Measurements from ENCODE around the gene RPL31. TPM values are rescaled to one million over a fixed set of nuclear protein-coding genes. Genes with fewer than 3 reads are reported as not detected.
A peak's percentile ranks its signal among the peaks of the same experiment; 100 is the strongest.

Gene RPL31
- total and polyA plus RNA-seq, 12 donors = 610 to 4,595 (median 717) TPM

DNA sequence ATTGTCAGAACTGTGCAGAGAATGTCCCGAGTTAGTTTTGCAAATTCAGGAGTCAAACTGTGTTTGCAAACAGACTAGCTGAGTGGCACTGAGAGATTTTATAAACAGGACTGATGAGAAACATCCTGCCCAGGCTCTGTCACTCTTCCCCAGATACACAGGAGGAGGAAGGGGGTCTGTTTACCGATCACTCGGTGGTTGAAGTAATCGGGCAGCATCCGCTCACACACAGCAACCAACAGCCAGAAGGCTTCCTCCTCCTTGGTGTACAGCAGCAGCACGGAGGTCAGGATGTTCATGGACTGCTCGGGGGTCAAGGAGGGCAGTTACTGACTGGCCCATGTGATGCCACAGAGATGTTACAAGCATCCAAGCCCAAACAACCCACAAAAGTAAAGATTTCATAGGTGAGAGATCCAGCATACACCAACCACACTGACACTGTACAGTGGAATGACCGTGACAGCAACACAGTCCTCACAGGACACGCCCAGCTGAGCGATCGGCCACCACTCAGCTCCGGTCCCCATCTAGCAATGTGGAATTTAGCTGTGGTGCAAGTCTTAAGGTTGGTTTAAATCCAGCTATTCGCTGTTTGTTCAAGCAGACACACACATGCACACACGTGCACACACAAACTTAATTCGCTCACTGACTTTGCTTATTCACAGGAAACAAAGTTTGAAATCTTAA lies 30.1 kb downstream of the RPL31 start:
- Histone ChIP-seq H3K9me3 (no peaks in the 10 kb centered on the region), H3K27me3 (no peaks in the 10 kb centered on the region), H3K4me1 (peaks cover 0 to 15% (median 0%) of the 10 kb centered on the region in 9 donors), H3K27ac (peak overlapping the region in 1 of 10 donors; percentile 51), H3K4me3 (no peak overlapping the region), H3K36me3 (peaks cover 0 to 94% (median 55%) of the 10 kb centered on the region in 9 donors)
- WGBS, 2 donors = 90% methylated on average over 15 of the region's 15 CpGs
- DNase-seq (no peak), ATAC-seq (no peak)
- TF ChIP-seq, protein P1, sequence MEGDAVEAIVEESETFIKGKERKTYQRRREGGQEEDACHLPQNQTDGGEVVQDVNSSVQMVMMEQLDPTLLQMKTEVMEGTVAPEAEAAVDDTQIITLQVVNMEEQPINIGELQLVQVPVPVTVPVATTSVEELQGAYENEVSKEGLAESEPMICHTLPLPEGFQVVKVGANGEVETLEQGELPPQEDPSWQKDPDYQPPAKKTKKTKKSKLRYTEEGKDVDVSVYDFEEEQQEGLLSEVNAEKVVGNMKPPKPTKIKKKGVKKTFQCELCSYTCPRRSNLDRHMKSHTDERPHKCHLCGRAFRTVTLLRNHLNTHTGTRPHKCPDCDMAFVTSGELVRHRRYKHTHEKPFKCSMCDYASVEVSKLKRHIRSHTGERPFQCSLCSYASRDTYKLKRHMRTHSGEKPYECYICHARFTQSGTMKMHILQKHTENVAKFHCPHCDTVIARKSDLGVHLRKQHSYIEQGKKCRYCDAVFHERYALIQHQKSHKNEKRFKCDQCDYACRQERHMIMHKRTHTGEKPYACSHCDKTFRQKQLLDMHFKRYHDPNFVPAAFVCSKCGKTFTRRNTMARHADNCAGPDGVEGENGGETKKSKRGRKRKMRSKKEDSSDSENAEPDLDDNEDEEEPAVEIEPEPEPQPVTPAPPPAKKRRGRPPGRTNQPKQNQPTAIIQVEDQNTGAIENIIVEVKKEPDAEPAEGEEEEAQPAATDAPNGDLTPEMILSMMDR (IDR thresholded peaks at IDR 0.05) = no peak
- intact Hi-C loops (cut with DNase I) = loop anchor here in 2 of 10 donors (5.0 to 10.0 kb wide), 2 partner anchors 120 to 173 kb away; partner anchors contain the start of gene TBC1D8 (in 1 of the 2)

DNA sequence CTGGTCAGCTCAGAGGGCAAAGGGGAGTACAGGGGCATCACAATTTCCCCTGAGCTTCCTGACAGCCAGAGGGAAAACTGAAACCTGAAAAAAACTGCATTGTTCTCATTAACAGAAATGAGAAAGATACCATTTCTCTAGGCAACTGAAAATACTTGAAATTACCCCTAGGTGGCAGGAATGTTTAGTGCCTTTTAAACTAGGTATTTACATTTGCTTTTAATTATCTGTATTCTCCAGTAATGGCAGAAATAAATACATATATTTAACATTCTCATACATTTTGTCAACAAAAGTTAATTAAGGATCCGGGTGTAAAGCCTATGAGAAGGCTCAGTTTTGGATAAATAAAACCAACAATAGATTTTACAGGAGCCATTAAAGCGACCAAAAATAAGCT lies 34.5 kb downstream of the RPL31 start:
- H3K4me3 ChIP-seq = no peak overlapping the region
- H3K27me3 ChIP-seq = no peaks in the 10 kb centered on the region
- TF ChIP-seq, protein P1 (IDR thresholded peaks at IDR 0.05) = peak in 8 of 9 donors; percentile 13 to 63 (median 52)
- no peaks in the 10 kb centered on the region for H3K9me3 ChIP-seq
- peaks cover 0 to 96% (median 61%) of the 10 kb centered on the region in 9 donors for H3K36me3 ChIP-seq
- no peak for ATAC-seq
- no peak for DNase-seq
- H3K27ac ChIP-seq = no peak overlapping the region
- intact Hi-C loops (cut with DNase I) = loop anchor here in 7 of 10 donors (2.0 to 10.0 kb wide), 3 partner anchors 116 to 168 kb away; partner anchors contain the start of gene TBC1D8 (in 5 of the 7)
- H3K4me1 ChIP-seq = peaks cover 0 to 25% (median 3%) of the 10 kb centered on the region in 9 donors
- 87% methylated on average over 2 of the region's 2 CpGs for WGBS, 2 donors

DNA sequence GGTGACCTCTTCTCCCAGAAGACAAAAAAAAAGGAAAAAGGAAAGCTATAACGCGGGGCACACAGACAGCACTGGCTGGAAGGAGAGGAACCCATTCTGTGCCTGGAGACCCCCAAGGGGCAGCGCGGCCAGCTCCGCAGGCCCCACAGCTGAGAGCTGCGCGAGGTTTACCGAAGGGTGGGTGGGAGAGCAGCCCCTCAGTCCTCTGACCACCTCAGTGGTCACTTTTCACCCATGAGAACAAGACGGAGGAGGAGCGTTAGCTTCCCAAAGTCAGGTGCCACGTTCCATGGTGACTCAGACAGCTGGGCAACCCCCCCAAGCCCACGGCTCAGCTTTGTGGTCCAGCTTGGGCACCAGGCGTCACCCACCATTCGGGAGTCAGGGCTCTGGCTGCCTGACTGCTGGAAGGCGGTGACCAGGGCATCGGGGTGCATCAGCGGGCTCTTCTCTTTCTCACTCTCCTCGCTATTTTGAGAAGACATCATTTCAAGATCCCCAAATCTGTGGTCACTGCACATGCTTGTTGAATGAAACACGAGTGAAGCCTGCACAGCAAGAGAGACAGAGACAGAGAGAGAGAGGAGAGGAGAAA lies 35.2 kb downstream of the RPL31 start:
- ATAC-seq (no peak), DNase-seq (no peak)
- peaks cover 0 to 32% (median 6%) of the 10 kb centered on the region in 9 donors for H3K4me1 ChIP-seq
- H3K4me3 ChIP-seq = no peak overlapping the region
- intact Hi-C loops (cut with DNase I) = loop anchor here in 7 of 10 donors (2.0 to 10.0 kb wide), 3 partner anchors 115 to 168 kb away; partner anchors contain the start of gene TBC1D8 (in 5 of the 7)
- no peaks in the 10 kb centered on the region for H3K27me3 ChIP-seq
- TF ChIP-seq, protein P1 (IDR thresholded peaks at IDR 0.05) = no peak
- H3K36me3 ChIP-seq = peaks cover 0 to 89% (median 54%) of the 10 kb centered on the region in 9 donors
- no peak overlapping the region for H3K27ac ChIP-seq
- WGBS, 2 donors = 92 to 95% methylated on average over 19 of the region's 19 CpGs
- no peaks in the 10 kb centered on the region for H3K9me3 ChIP-seq

DNA sequence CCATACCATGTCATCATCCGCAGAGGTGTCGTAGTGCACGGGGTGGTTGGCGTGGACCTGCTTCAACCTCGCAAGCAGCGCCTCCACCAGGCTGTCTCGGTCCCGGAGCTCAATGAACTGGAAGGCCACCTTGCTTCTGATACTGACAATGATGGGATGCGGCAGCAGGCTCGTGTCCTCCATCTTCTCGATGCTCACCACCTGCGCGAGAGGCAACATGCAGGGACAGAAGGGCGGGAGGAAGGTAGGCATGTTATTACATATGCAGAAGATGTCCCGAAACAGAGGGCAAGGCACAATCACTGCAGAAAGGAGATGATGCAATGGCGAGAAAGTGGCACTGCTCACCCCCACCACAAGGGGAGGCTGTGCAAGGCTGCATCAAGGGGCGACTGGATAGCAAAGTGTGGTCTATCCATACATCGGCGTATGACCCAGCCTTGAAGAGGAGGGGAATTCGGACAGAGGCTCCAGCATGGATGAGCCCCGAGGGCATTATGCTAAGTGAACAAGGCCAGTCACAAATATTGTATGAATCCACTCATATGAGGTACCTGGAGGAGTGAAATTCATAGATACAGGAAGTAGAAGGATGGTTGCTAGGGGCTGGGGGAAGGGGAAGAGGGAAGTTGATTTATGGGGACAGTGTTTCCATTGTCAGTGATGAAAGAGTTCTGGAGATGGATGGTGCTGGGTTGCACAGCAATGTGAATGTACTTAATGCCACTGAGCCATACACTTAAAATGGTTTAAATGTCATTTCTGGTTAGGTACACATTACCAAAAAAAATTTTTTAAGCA lies 36.6 kb downstream of the RPL31 start:
- TF ChIP-seq, protein P1 (IDR thresholded peaks at IDR 0.05) = peak in 6 of 9 donors; percentile 37 to 54 (median 44)
- intact Hi-C loops (cut with DNase I) = loop anchor here in 6 of 10 donors (1.0 to 10.0 kb wide), 3 partner anchors 114 to 166 kb away; partner anchors contain the start of gene TBC1D8 (in 5 of the 6)
- peaks cover 0 to 78% (median 45%) of the 10 kb centered on the region in 9 donors for H3K36me3 ChIP-seq
- 90 to 92% methylated on average over 21 of the region's 21 CpGs for whole genome bisulfite sequencing, 2 donors
- DNase-seq (no peak), ATAC-seq (peak in 1 of 8 donors; percentile 32)
- no peaks in the 10 kb centered on the region for H3K27me3 ChIP-seq
- no peaks in the 10 kb centered on the region for H3K9me3 ChIP-seq
- H3K4me3 ChIP-seq = no peak overlapping the region
- peaks cover 0 to 45% (median 7%) of the 10 kb centered on the region in 9 donors for H3K4me1 ChIP-seq
- H3K27ac ChIP-seq = no peak overlapping the region
